AG10803 (cell line): ENCODE data around the gene SEC22B.
A peak's percentile ranks its signal among the peaks of the same experiment; 100 is the strongest.
"Not testable (repeated sequence)": the region's sequence is repeated elsewhere in the genome, so short reads cannot be mapped to it uniquely, and the experiment has no call there.

Source experiments
- DNase-seq: peaks from one replicate; pipeline ENCODE4 v3.0.0; 2010; ENCODE audit warnings: low read depth
- H3K4me3 ChIP-seq: 2 replicates; pipeline ENCODE4 v1.5.1; 2011; ENCODE audit warnings: mild to moderate bottlenecking, low read length, control low read depth
- TF ChIP-seq, protein P1 (sequence below): conservative IDR thresholded peaks from 2 replicates; pipeline ENCODE4 v1.5.1; 2011; ENCODE audit warnings: mild to moderate bottlenecking, low read length, control low read depth, inconsistent platforms

Gene SEC22B

DNA sequence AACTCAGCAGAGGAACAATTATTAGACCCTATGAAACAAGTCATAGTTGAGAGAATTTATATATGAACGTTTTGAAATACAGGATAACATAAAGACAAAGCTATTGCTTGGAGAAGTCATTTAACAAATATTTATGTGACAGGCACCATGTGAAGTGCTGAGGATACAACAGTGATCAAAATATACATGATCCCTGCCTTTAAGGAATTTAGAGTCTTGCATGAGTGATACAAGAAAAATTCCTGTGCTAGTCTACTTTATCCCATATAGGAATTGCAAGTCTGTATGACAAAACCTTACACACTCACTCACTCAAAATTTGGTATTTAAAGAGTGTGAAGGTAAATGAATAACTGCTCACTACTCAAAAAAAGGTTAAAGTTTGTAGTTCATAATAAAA is 17.8 kb downstream of the SEC22B start:
- H3K4me3 ChIP-seq, result not testable (repeated sequence)

DNA sequence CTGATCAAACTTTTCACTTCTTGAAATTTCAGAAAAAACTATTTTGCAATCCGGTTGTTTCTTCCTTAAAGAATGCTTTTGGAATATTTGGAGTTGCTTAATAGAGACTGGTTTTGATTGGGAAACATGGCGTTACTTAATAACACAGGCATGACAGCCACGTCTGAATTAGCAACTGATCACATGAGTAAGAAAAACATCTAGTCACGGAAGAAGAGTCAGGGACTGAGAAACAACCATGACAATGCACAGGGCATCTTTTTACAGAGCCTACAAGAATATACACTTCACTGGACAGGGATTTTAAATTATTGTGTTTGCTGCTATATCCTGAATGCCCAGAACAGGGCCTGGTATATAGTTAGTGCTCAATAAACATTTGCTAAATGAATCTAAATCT is 18.2 kb downstream of the SEC22B start:
- H3K4me3 ChIP-seq, DNase-seq: not testable (repeated sequence)

More for the DNA sequence above, 17.8 kb downstream of the SEC22B start:
- DNase-seq, result not testable (repeated sequence)

DNA sequence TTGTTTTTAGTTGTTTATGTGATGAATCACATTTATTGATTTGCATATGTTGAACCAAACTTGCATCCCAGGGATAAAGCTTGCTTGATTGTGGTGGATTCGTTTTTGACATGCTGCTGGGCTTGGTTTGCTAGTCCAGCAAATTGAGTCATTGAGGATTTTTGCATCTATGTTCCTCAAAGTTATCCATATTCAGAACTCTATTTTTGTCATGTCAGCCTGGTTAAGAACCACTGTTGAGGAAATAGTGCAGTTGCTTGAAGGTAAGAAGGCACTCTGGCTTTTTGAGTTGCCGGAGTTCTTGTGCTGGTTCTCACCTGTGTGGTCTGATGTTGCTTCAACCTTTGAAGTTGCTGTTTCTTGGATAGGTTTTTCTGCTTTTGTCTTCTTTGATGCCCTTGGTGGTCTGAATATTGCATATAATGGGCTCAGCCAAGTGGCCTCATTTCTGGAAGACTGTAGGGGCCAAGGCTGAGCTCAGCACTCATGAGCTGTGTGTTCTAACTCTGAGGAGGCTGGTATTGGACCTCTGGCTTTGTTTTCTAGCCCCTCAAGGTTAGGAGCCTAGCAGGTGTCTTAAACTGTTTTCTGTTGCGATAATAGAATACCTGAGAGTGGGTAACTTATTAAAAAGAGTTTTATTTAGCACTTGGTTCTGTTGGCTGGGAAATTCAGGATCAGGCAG is 26.0 kb downstream of the SEC22B start:
- not testable (repeated sequence) for DNase-seq, H3K4me3 ChIP-seq

DNA sequence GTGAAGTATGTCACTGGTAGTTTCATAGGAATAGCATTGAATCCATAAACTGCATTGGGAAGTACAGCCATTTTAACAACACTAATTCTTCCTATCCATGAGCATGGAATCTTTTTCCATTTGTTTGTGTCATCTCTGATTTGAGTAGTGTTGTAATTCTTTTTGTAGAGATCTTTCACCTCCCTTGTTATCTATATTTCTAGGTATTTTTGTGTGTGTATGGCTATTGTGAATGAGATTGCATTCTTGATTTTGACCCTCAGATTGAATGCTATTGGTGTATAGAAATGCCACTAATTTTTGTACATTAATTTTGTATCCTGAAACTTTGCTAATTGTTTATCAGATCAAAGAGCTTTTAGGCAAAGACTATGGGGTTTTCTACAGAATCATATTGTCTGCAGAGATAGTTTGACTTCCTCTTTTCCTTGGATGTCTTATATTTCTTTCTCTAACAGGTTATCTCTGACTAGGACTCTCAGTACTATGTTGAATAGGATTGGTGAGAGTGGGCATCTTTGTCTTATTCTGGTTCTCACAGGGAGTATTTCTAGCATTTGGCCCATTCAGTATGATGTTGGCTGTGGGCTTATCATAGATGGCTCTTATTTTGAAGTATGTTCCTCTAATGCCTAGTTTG is 26.8 kb downstream of the SEC22B start:
- H3K4me3 ChIP-seq, DNase-seq: not testable (repeated sequence)

DNA sequence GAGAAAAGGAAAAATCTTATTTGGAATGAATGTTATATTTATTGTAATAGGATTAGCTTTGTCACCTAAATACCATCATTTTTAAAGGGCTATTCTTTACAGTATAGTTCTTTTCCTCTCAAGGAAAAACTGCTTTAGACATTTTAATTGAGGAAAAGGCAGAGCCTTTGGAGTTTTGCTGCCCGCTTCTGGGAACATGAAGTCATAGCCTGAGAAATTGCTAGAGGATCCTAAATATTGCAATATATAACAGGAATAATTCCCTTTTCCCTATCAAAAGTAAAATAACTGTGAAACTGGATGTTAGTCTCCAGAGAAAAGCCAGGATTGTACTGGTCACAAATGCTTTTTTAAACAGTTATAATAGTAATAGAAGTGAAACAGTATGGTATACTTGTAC is 30.5 kb downstream of the SEC22B start:
- H3K4me3 ChIP-seq, result not testable (repeated sequence)

DNA sequence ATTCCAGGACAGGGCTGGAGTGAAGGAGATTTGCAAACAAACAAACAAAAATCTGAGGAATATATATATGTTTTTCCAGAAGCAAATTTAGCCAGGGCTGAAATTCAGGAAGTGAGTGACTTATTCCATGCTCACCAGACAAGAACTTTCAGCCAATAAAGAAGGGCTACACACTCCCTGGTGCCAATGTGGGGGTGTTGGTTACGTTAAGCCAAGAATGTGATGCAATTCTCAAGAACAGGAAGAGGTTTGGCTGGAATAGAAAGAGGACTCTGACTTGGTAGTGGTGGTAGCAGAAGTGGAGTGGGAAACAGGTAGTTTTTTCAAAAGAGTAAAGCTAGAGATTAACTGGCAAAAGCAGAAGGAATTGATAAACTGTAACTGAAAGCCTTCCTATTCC is 31.7 kb downstream of the SEC22B start:
- not testable (repeated sequence) for DNase-seq

More for the DNA sequence above, 30.5 kb downstream of the SEC22B start:
- TF ChIP-seq, protein P1, sequence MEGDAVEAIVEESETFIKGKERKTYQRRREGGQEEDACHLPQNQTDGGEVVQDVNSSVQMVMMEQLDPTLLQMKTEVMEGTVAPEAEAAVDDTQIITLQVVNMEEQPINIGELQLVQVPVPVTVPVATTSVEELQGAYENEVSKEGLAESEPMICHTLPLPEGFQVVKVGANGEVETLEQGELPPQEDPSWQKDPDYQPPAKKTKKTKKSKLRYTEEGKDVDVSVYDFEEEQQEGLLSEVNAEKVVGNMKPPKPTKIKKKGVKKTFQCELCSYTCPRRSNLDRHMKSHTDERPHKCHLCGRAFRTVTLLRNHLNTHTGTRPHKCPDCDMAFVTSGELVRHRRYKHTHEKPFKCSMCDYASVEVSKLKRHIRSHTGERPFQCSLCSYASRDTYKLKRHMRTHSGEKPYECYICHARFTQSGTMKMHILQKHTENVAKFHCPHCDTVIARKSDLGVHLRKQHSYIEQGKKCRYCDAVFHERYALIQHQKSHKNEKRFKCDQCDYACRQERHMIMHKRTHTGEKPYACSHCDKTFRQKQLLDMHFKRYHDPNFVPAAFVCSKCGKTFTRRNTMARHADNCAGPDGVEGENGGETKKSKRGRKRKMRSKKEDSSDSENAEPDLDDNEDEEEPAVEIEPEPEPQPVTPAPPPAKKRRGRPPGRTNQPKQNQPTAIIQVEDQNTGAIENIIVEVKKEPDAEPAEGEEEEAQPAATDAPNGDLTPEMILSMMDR, result peak; percentile 35
- DNase-seq, result not testable (repeated sequence)

DNA sequence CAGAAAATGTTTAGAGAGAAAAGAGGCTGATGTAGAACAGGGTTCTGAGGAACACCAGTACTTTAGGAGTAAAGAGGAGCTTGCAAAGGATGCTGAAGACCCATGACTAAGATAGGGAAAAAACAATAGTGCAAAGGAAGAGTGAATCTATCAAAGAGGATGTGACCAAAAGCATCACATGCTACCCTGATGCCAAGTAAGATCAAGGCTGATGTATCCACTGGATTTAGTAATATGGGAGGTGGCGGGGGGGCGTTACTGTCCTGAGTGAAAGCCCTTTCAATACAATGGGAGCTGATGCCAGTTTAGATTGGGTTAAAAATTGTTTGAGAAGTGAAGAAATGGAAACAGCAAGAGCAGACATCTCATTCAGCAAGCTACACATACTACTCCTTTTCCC is 32.2 kb downstream of the SEC22B start:
- not testable (repeated sequence) for H3K4me3 ChIP-seq, DNase-seq

More for the DNA sequence above, 31.7 kb downstream of the SEC22B start:
- H3K4me3 ChIP-seq, result not testable (repeated sequence)

DNA sequence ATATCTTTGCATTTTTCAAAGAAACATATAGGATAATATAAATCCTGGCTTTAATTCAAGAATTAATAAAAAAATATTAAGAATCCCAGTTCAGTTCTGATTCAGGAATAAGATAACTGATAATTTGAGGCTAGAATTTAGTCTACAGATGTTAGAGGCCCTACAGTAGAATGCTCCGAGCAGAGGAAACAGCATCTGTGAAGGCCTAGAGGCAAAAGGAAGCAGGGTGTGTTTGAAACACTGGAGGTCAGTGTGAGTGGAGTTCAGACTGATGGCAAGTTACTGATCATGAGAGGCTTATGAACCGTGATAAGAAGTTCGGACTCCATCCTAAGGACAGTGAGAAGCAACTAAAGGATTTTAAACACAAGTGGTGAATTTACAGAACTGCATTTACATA is 33.0 kb downstream of the SEC22B start:
- H3K4me3 ChIP-seq, result not testable (repeated sequence)
- DNase-seq, result peak; percentile 41

DNA sequence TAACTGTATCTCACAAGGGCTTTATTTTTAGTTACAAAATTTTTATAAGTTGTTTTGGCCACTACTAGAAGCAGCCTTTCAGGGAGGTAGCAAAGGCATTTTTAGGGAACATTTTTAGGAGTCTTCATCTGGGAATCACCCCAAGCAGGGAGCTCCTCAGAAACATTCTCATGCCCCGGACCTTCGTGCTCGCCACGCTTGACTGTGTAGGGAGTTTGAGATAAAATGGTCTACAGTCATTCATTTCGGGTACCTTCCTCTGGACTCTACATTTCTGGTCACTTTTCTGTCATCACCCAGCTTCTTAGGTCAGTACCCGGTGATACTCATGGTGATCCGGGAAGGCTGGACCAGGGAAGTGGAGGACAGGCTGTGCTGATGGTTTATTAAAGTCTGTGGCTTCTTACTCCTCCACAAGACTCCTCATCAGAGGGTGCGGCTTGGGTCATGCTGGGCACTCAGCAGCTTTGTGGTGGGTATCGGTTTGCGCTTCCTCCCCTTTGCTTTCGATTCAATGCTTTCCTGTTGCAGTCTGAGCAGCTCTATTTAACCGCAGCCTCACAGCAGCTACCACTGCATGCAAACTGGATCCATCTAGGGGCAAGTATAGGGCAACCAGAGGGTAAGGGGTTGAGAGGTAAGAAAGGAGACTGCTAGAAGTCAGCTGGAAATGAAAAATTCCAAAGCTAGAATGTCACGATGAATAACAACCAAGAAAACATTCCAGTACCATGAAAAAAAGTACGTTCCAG is 33.6 kb downstream of the SEC22B start:
- peak overlapping the region; percentile 23; the same call in 1 of the 2 replicates for H3K4me3 ChIP-seq
- peak; percentile 74 for DNase-seq

DNA sequence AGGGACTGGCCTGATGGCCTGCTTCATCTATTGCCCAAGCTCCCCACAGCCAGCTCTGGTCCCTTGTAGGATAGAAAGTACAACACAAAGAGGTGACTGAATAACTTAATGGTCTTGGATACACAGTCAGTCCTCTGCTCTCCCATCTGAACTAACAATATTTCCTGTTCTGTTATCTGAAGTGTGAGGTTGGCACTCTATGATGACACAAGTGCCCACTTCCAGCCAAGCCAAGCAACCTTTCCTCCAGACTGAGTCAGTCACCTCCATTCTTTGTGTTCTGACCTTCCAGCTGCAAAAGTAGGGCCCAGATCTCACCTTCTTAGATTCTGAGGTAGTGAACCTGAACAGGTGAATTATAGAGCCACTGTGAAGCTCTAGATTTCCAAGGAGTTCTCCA is 34.5 kb downstream of the SEC22B start:
- DNase-seq, H3K4me3 ChIP-seq: not testable (repeated sequence)

DNA sequence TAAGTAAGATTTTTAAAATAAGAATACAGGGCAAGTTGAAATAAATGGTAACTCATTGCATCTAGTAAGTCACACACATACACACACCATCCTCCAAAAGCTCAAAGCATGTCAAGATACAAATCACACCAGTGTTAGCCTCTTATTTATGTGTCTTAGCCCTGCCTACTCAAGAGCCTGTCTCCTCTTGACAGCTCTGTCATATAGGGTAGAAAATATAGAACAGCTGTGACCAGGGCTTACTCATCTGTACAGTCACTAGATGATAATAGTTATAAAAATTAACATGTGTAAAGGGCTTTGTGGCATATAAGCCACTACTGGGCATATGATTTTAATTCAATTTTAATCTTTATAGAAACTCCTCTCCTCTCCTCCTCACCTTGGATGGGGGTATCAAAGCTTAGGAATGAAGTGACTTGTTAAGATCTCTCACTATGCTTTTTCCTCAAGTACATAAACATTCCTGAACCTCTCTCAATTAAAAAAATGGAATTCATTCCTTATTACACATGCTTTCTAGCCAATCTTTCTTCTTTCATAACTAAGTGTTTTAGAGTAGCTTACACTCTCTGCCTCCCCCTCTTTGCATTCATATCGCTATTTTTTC is 35.6 kb downstream of the SEC22B start:
- DNase-seq, H3K4me3 ChIP-seq: not testable (repeated sequence)

DNA sequence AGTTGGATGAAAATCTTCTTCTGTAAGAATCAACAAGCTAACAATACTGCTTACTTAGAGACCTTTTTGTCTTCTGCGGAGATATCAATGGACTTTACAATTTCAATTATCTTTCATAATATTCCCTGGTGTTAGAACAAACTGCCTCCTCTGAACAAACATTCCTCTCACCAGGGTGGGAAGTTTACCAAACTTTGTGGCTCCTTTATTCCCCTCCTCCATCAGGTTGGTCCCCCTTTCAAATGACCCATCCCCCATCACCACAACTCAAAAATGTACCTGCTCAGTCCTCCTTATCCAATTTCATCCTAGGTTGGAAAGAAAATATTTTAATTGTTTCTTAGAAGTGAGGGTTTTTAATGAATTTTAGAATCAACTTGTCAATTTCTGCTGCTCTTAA is 40.2 kb downstream of the SEC22B start:
- H3K4me3 ChIP-seq, DNase-seq: not testable (repeated sequence)

DNA sequence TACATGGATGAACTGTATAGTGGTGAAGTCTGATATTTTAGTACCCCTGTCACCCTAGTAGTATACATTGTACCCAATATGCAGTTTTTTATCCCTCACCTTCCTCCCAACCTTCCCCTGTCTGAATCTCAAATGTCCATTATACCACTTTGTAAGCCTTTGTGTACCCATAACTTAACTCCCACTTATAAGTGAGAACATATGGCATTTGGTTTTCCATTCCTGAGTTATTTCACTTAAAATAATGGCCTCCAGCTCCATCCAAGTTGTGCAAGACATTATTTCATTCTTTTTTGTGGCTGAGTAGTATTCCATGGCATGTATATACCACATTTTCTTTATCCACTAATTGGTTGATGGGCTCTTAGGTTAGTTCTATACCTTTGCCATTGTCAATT is 42.4 kb downstream of the SEC22B start:
- H3K4me3 ChIP-seq, DNase-seq: not testable (repeated sequence)
